ENCODE measurements around the gene ATXN1.
"Not testable (repeated sequence)": the region's sequence is repeated elsewhere in the genome, so short reads cannot be mapped to it uniquely, and the experiment has no call there.

ATXN1 gene

DNA sequence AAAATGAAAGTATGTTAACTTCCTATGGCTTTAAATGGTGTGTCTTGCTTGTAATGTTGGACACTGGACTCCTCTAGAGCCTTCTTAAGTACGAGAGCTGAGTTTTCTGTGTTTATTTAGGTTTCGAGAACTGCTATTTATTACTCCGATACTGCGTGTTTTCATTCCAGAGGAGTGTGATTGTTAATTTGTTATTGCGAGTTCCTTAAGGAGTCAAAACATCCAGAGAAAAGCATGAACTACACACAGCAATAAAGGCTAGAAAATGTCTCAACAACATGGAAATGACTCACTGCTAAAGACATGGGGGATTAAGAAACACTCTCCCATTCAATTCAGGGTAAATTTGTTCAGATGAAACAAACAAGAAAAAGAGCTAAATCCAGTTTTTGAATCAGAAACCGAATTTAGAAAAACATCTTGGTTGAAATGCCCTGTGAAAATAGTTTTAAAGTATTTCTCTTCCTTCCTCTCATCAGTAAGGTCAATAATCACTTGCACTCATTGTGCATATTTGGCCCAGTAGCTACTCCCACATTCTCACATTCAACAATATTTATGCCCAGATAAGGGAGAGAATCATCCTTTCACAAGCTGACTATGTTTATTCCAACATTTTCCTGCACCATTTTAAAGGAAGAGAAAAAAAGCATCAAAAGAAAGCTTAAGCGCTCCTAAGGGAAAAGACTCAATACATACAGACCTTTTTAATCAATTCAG lies 36.0 kb downstream of the ATXN1 start:
- in situ Hi-C loops (cut with MboI; ENCODE audit: low sequenced_read_pairs), result no loop called here

DNA sequence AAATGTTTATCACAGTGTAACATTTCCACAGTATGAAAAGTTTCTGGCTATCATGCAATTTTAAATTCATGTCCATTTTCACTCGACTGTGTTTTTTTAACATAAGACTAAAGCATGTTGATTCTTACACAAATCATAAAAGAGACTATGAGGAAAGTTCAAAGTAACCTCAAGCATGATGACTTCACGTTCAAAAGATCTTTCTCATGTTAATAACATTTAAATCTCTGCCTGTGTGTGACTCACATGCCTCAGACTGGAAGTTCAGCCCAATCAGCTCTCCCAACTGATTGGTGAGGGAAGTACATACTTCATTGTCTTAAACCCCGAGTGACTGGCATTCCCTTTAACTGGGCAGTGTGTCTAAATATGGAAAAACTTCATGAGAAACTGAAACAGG lies 37.4 kb downstream of the ATXN1 start:
- in situ Hi-C loops (cut with MboI; ENCODE audit: low sequenced_read_pairs), result no loop called here

DNA sequence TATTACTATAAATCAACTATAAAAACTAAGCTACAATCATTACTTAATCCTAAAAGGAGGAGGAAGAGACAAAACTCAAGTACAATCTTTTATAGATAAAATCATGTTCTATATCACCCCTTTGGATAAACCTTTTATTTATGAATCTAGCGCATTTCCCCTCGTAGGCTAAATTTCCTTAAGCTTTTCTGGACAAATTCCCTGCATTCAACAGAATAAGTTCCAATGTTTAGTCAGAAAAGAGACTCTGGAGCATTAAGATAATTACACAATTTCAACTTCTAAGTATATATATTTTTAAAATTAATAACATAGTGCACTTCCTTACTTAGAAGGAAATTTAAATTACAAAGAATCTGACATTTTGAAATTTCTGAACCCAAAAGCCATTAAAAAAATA lies 37.9 kb downstream of the ATXN1 start:
- in situ Hi-C loops (cut with MboI; ENCODE audit: low sequenced_read_pairs), result no loop called here

DNA sequence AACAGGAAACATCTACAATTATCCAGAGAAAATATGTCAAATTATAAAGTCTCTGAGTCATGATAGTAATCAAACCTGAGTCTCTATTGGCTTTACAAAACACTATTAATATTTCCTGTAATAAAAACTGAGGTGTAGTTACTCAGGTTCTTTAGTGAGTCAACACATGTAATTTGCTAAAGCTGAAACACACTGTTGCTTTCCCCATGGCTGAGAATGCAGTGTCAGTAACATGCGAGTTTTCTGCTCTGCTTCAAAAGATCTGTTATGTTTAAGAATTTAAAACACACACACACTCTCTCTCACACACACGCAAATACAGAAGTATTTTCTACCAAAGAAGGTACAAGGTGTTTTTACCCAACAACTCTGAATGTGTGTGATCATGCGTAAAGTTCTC lies 38.6 kb downstream of the ATXN1 start:
- in situ Hi-C loops (cut with MboI; ENCODE audit: low sequenced_read_pairs), result no loop called here

DNA sequence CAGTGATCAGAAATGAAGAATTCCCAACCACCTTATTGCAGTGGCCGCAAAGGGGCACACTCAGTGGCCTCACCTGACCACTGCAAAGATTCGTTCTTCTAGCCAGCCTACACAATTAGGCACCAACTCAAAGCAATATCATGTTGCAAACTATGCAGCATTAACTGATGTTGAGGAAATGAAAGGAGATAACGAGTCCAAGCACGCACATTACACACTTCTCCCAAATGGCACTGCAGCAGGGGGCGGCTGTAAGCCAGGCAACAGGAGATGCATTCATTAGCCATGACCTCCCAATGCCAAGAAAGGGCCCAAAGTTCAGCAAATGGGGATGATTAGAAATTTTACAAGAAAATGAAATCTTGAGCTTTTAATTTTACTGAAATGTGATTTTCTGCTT lies 39.3 kb downstream of the ATXN1 start:
- in situ Hi-C loops (cut with MboI; ENCODE audit: low sequenced_read_pairs), result no loop called here

DNA sequence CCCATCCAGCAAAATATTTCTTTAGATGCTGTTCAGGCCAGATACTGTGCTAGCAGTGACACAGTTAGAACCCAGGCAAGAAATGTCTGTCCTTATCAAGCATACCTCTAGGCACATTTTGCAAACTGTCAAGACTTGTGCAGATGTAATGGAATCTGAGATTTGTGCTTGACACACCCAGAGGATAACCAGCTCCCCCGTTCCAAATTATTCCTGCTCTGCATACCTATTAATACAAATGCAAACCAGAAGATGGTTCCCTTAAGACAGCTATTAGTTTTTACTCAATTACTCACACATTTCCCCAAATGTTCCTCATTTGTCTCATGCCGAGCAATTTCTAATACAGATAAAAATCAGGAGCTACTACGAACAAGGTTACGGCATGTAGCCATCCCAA lies 40.4 kb downstream of the ATXN1 start:
- in situ Hi-C loops (cut with MboI; ENCODE audit: low sequenced_read_pairs), result no loop called here

DNA sequence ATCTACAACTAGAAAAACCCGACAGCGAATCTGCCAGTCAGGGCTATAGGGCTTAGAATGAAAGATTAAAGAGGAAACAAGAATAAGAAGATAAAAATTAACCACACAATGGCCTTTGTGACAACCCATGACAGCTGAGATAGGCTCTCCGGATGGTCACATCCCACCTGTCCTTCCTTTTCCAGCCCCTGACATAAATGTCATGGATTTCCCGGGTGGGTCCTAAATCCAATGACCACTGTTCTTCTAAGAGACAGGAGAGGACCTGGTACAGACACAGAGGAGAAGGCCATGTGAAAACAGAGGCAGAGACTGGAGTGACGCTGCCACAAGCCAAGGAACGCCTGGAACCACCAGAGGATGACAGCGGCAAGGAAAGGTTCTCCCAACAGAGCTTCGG lies 41.8 kb downstream of the ATXN1 start:
- in situ Hi-C loops (cut with MboI; ENCODE audit: low sequenced_read_pairs), result no loop called here

DNA sequence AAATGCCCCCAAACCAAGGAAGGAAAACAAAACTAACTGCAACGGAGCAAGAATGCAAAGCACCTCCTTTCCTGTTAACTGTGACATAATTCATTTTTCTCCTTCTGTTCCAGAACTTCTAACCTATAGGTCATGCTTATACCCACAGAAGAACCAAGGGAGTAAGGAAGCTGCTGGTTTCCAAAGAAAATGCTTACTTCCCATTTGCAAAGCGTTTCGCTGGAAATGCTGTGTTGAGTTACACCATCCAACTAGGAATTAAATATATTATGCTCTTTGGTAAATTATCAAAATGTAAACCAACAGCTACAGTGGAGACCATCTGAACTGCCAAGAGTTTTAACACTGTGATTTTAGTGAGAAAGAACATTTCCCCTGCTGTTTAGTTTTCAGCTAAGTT lies 42.9 kb downstream of the ATXN1 start:
- in situ Hi-C loops (cut with MboI; ENCODE audit: low sequenced_read_pairs), result no loop called here

DNA sequence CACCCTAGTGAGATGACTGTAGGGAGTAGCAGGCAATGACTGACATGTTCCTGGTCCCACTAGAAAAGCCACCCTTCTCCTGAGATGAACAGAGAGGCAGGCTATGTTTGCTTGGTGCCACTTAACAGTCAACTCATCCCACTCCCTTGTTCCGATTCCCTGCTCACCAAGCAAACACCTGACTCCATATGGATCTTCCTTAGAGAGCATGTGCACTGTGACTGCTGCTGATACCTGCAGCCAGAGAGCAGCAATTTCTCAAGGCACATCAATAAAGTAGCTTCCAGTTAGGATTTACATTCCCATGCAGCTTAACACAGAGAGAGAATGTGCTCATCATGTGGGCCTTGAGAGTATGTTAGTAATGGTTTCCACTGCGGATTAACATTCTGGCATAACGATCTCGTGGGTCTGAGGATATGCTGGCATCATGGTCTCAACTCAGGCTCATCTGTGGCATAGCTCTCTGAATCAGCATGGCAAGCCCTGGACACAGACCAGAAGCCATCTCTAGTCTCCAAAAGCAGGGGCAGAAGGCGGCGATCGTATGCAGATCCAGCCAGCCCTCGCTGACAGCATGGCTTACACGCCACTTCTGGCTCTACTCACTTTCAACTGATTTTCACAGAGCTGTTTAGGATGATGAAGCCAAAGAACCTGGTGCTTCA lies 43.9 kb downstream of the ATXN1 start:
- in situ Hi-C loops (cut with MboI; ENCODE audit: low sequenced_read_pairs), result no loop called here

DNA sequence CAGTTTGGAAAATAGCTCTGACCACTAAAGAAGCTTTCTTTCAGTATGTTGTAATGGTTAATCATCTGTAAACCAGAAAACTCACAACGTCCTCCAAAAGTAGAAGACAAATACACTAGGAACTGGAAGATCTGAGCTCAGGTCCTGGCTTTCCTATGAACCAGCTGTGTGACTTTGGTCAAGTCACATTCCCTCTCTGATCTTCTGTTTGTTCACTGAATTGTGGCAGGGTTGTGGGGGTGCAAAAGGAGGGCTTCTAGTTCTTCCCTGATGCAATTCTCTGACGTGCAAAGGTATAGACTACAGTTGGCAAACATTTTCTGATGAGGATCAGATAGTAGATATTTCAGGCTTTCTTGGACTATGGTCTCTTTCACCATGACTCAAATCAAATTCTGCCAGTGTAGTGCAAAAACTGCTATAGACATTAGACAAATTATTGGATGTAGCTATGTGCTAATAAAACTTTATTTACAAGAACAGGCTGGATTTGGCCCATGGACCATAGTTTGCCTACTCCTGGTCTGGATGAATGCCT lies 44.9 kb downstream of the ATXN1 start:
- in situ Hi-C loops (cut with MboI; ENCODE audit: low sequenced_read_pairs), result no loop called here

DNA sequence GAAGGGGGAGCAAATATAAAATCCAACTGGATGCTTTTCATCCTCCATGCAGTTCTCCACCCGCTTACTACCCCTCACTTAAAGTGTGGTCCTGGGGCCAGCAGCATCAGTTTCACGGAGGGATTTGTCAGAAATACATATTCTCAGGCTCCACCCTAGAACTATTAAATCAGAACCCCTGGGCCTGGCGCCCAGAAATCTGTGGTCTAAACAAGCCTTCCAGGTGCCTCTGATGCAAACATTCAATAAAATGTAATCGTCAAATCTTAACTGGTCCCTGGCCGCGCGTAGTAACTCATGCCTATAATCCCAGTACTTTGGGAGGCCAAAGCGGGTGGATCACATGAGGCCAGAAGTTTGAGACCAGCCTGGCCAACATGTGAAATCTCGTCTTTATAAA lies 47.7 kb downstream of the ATXN1 start:
- in situ Hi-C loops (cut with MboI; ENCODE audit: low sequenced_read_pairs), result no loop called here

DNA sequence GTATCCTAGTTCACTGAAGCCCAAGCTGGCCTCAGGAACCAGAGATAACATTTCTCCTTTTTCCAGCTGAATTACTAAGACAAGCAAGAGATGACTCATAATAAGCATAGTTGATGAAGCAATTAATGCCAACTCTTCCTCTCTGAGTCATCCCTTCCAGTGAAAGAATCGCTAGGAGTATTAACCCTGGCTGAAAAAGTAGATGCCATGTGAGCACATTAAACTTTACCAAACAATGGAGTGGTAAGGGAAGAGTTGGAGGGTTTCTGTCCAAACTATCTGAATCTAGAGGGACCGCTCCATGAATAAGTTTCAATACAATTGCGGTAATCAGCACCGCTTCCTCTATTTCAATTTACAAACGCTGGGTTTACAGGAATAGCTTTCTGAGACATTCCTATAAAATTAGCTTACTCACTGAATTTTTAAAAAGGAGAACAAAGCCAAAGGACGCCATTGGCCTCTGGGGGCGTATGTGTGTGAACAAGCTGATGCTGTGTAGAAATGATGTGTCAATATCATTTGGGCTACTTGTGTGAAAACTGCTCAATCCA lies 48.3 kb downstream of the ATXN1 start:
- in situ Hi-C loops (cut with MboI; ENCODE audit: low sequenced_read_pairs), result no loop called here

DNA sequence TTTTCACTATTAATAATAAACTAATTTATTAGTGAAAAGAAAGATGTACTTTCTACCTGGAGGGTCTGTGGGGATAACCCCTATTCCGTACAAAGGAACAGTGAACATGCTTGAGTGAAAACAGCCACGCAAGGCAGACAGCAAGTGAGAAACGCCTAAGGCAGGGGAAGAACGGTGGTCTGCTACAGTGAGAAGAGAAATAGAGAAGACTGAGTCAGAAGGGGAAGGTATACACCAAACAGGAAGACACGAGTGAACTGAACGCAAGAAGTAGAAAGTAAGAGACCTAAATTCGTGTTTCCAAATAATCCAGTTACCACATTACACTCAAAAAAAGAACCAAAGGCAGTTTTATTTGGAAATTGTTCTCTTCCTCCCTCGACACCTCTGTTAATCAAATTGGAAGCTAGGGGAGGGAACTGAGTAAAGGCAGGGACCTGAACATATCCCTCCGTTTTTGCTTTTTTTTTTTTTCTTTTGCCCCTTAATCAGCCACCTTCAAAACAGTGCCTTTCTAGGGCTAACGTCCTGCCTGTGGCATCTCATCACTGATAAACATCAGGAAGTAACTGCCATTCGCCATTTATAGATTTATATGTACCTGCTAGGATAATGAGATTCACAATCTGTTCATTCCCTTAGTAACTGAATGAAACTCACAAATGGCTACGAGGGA lies 48.9 kb downstream of the ATXN1 start:
- in situ Hi-C loops (cut with MboI; ENCODE audit: low sequenced_read_pairs), result no loop called here

DNA sequence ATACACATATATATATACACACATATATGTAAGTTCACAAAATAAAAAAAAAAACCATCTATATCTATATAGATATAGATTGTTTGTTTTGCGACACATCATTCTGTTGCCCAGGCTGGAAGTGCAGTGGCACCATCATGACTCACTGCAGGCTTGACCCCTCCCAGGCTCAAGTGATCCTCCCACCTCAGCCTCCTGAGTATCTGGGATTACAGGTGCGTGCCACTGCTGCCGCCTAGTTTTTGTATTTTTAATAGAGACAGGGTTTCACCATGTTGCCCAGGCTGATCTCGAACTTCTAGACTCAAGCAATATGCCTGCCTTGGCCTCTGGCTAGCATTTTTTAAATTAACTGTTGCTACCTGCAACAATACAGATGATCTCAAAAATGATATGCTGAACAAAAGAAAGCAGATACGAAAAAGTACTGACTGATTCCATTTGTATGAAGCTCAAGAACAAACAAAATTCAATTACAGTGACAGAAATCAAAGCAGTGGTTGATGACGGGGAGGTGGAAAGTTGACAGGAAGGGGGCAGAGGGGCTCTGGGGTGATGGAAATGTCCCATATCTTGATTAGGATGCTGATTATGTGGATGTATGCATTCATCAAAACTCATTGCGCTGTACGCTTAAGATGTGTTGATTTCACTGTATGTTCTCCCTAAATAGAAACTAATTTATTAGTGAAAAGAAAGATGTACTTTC lies 49.6 kb downstream of the ATXN1 start:
- in situ Hi-C loops (cut with MboI; ENCODE audit: low sequenced_read_pairs), result no loop called here

DNA sequence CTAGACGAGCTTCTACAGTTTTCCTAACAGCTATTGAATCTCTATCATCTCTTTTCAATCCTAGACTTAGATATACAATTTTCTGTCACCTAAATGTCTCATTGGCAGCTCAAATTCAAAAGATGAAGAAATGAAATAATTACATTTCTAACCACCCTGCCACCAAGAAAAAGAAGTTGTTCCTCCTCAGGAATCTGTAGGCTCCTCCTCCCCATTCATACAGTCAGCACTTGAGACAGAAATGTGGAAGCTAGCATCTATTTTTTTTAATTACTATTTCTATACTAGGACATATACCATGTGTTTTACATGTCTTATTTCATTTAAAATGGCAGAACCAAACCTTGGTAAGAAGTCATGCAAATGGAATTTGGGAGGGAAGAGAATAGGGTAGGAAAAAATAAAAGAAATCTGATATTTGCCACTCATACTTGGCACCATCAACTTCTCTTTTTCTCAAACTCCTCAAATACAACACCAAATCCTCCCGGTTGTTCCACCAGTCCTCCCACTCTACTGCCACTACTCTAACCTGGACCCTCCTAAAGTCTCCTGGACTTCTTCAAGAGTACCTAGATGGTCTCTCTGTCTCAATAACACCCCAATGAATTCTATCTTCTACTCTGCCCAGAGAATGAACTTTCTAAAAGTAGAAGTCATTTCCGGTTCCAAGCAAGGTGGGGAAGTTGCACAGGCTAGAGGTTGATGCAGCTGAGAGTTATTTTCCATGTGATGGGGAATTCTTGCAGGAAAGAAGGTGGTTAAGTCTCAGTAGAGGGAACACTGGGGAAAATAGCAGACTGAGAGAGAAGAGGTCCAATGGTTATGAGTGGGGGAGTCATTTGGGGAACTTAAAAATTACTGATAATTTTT lies 54.1 kb downstream of the ATXN1 start:
- in situ Hi-C loops (cut with MboI; ENCODE audit: low sequenced_read_pairs), result no loop called here

DNA sequence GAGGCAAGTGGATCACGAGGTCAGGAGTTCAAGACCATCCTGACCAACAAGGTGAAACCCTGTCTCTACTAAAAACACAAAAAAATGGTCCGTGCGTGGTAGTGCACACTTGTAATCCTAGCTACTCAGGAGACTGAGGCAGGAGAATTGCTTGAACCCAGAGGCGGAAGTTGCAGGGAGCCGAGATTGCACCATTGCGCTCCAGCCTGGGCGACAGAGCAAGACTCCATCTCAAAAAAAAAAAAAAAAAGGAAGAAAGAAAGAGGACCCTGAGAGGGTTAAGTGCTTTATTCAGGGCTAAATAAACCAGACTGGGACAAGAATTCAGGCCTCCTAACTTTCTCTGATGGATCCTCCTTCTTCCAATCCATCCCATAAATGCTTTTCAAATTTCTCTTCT lies 54.8 kb downstream of the ATXN1 start:
- in situ Hi-C loops (cut with MboI; ENCODE audit: low sequenced_read_pairs), result not testable (repeated sequence)

DNA sequence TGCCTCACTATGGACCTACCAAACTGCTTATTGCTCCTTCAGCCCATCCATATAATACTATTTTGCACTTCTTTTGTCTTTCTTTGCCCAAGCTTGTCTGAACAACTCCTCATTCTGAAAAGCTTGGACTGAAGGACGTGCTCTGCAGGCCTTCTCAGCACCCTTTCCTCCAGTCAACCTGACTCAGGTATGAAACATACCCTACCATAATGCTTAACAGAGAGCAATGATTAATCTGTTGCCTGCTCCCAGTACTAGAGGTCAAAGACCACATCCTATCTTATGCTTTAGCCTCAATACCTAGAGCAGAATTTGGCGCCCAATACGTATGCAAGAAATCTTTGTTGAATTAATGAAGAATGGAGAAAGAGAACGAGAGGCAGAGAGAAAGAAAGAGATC lies 55.2 kb downstream of the ATXN1 start:
- in situ Hi-C loops (cut with MboI; ENCODE audit: low sequenced_read_pairs), result no loop called here

DNA sequence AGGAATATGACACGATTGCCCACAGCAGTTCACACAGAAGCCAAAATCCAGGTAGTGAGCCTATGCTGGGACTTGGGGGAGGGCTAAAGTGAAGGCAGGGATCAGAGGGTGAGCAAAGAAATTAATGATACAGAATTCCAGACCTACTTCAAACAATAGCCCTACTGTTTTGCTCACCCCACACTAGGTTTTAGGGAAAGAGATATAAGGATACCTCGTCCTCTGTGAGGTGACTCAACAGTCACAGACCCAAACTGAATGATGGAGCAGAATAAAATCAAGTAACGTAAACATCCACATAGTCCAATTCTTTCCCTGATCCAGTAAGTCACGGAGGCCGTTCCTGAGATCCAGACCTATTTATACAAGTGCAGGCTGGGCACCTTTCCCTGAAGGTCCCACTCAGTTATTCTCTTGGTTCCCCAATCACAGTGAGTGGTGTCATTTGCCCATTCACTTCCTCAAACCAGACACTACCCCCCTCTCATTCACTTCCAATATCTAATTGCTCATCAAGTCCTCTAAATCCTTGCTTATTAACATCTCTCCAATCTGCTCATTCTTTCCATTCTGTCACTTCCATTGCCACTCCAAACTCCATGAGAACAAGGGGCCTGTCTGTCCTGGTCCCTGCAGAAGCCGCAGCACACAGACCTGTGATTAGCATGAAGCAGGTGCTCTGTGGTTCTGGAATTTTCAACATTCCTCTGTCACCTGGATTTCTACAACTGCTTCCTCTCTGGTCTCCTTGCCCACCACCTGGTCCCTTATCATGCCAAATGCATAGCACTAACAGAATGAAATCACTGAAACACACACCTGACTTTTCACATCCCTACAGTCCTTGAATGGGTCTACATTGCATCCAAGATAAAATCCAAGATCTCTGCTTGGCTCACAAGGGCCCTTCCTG lies 55.9 kb downstream of the ATXN1 start:
- in situ Hi-C loops (cut with MboI; ENCODE audit: low sequenced_read_pairs), result no loop called here

DNA sequence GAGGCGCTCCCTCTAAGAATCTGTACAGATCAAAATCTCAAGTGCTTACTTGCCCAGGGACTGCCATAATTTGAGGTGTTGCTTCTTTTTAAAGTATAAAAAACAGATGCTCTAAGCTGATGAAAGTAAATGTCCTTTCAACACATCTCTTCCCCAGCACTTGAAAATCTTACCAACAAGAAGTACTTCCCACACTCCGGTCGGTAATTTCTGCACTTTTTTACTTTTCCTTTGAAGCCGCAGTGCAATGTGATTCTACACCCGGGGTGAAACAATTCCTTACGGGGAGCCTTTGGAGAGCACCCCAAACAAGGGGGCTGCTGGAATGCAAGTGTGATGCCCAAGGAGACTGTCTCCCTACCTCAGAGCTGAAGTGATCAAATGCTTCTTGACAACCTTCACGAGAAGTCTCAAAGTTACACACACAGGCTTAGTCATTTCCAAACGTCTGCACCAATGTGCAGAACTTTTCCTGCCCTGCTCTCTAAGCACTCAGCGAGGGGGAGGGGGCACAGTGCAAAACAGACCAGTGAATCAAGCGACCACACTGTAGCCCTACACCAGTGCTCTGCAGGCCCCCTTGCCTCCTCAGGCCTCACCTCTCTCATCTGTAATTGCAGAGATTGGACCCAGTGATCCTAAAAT lies 56.7 kb downstream of the ATXN1 start:
- in situ Hi-C loops (cut with MboI; ENCODE audit: low sequenced_read_pairs), result no loop called here
